Sciatic nerve (tissue), 2 donors: ENCODE results near the gene OR8U1. TPM values are rescaled to one million over a fixed set of nuclear protein-coding genes. Genes with fewer than 3 reads are reported as not detected.
A peak's percentile ranks its signal among the peaks of the same experiment; 100 is the strongest.
"Not testable (repeated sequence)": the region's sequence is repeated elsewhere in the genome, so short reads cannot be mapped to it uniquely, and the experiment has no call there.

ENCODE experiments used
- ATAC-seq: fragments of 200-7000 bp; cut with Tn5 transposase; one replicate; pipeline ENCODE4 v1.9.1; 2020; ENCODE audit warnings: mild to moderate bottlenecking, moderate library complexity
- DNase-seq: peaks from one replicate; pipeline ENCODE4 v3.0.0-alpha.2; 2020; ENCODE audit warnings: low spot score
- intact Hi-C: fragments of 100-400 bp; cut with DNase I; formaldehyde crosslinking; loops from one replicate; pipeline ENCODE4 v1.14.2; 2022
- total RNA-seq: library from RNA; stranded (reverse); fragmentation: NEBNext Ultra II Directional; extraction: Animal tissue kit (Norgen Biotek cat#: 25700); gene quantifications from one replicate; pipeline ENCODE4 v1.2.1, GENCODE V29; 2021
- donor health status: DM: no; HTN: no; CAD: no.
- donor health status: DM: no; HTN: no; CAD: no.

The OR8U1 gene
- not detected for total RNA-seq

DNA sequence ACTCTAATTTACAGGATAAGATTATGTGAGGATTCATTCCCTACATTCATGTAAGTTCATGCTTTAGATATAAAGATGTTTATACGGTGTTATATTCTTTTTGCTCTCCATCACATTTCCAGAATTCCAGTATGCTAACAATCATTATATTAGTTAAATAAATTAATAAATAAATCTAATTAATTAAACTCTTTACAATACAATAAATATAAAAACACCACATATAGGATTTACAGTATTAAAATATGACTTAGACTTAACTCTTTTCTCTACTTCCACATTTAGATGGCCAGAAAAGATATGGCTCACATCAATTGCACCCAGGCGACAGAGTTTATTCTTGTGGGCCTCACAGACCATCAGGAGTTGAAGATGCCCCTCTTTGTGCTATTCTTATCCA is at the start of gene OR8U1:
Gene OR8U1, plus strand, starts transcription at position 301 of the 400 bp plus-strand sequence. Its CDS starts 0 bp downstream, at position 301.
- DNase-seq = no peak
- intact Hi-C loops = no loop called here
- ATAC-seq = no peak

DNA sequence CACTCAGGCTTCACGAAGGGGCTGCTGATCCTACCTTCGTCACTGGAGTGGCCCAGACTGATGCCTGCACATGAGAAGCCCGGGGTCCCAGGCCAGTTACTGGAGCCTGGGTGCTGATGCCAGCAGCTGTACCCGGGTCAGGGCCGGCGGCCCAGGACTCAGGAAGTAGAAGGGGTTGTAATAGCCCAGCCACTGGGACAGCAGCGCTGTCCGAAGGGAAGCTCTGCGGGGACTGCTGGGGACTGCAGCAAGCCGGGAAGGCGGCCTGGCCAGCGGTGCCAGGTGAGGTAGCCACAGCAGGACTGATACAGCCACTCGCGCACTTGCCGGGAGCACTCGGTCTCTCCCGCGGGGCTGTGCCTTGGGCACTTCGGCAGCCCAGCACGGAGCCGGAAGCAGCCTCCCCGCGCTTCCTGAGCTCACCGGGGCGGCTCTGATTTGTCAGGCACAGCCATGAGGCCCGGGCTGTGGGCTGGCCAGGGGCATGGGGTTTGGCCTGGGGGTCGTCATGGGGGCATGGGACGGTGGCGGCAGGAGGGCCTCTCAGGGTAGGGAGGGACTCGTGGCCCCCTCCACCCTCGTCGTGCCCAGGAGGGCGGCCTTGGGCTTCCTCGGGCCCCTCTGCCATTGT is 43.4 kb upstream of the OR8U1 start:
- DNase-seq (no peak), ATAC-seq (peak; percentile 38)
- intact Hi-C loops = no loop called here

GRCh38 chr11:56333156-56333555 is 42.3 kb upstream of the OR8U1 start:
- DNase-seq (no peak), ATAC-seq (no peak)
- intact Hi-C loops = no loop called here

DNA sequence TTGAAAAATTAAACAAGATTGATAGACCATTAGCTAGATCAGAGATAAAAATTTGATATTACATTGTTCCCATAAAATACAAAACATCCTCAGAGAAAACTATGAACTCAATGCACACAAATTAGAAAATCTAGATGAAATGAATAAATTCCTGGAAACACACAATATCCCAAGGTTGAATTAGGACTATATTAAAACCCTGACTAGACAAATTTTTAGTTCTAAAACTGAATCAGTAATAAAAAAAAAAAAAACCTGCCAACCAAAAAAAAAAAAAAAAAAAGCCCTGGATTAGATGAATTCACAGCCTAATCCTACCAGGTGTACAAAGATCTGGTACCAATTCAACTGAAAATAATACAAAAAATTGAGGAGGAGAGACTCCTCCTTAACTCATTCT is 35.1 kb upstream of the OR8U1 start:
- DNase-seq (no peak), ATAC-seq (no peak)
- intact Hi-C loops = no loop called here

DNA sequence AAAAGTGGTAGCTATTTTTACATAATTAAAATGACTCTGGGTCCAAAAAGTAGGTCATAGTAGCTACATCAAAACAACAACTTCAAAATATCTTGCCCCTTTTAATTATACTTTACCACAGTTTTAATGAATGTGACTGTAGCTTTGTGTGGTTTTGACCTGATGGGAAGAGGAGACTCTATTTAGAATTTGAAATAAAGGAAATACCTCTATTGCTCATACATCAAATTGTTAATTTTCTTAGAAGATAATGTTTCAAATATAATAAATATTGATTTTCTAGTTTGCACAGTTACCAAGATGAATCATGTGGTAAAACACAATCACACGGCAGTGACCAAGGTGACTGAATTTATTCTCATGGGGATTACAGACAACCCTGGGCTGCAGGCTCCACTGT is 29.7 kb upstream of the OR8U1 start, which contains the start of gene OR8K1:
Gene OR8K1, plus strand, starts transcription at position 301 of the 400 bp plus-strand sequence. Its CDS starts 0 bp downstream, at position 301.
- intact Hi-C loops = no loop called here
- ATAC-seq = no peak
- DNase-seq = no peak

GRCh38 chr11:56353991-56354390 is 21.4 kb upstream of the OR8U1 start, which contains the start of gene OR8J1:
Gene OR8J1 (plus strand): TSS chr11:56354291. CDS start chr11:56360247, 5,956 bp downstream.
- DNase-seq (no peak), ATAC-seq (no peak)
- intact Hi-C loops = no loop called here

DNA sequence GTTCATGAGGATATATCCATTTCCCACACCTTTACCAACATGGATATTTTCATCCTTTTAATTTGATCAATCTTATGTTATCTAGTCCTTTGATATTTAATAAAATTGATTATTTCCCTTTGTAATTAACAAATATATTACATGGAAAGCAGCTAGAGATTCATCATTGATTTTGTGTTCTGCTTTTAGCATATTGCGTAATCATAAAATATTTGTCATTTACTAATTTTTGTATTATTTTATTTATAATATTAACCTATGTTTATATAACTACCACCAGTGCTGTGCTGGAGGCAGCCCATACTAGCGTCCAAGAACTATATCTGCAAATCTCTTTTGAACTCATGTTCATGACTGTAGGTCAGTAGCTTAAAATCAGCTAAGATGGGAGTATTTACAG is 4.7 kb downstream of the OR8U1 start:
- ATAC-seq (no peak), DNase-seq (no peak)
- intact Hi-C loops = no loop called here

DNA sequence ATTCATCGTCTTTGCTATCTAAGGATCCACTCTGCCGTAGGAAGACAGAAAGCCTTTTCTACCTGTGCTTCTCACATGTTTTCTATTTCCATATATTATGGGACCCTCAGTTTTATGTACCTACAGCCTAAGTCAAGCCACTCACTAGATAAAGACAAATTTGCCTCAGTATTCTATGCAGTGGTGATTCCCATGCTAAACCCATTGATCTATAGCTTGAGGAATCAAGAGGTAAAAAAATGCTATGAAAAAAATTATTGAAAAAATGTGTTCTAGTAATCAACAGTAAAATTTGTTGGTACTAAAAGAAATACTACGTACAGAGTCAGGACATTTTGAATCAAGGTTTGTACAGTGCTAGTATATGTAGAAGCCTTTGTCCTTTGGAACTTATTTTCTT is 19.0 kb downstream of the OR8U1 start:
- ATAC-seq = no peak
- intact Hi-C loops = no loop called here
- no peak for DNase-seq

- no peak for DNase-seq
- no peak for ATAC-seq
- intact Hi-C loops = no loop called here
Observed at GRCh38 chr11:56396047-56396446, 20.6 kb downstream of the OR8U1 start.

GRCh38 chr11:56401858-56402461 is 26.5 kb downstream of the OR8U1 start:
- DNase-seq, intact Hi-C loops, ATAC-seq: not testable (repeated sequence)

DNA sequence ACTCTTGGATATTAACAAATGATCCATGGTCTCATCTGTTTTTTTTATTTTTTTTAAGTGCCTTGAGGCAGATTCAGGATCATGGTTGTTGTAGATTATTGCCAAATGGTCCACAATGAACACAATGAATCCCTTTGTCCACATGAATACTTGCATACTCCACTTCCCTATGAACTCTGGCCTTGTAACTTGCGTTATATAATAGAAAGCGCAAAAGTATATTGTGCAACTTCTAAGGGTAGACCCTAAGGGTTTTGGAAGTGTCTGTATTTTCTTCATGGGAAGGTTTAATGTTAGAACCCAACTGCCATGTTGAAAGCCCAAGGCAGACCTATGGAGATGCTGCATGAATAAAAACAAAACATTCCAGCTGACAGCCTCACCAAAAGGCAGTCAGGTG is 29.0 kb downstream of the OR8U1 start:
- intact Hi-C loops = no loop called here
- DNase-seq (no peak), ATAC-seq (peak; percentile 73)

DNA sequence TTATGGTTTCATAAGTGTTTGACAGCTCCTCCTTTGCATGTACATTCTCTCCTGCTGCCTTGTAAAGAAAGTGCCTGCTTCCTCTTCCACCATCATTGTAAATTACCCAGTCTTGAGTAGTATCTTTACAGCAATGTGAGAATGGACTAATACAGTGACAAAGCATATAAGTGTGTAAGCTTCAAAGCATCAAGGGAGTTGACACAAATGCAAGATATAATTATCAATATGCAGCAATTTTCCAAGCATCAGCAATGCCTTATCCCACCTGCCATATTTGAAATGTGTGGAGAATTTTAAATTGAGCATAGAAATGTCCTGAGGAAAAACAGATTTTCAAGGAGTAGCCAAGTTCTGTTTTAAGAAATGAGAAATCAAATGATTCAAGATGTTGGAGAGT is 35.4 kb downstream of the OR8U1 start:
- DNase-seq (no peak), ATAC-seq (no peak)
- intact Hi-C loops = no loop called here

DNA sequence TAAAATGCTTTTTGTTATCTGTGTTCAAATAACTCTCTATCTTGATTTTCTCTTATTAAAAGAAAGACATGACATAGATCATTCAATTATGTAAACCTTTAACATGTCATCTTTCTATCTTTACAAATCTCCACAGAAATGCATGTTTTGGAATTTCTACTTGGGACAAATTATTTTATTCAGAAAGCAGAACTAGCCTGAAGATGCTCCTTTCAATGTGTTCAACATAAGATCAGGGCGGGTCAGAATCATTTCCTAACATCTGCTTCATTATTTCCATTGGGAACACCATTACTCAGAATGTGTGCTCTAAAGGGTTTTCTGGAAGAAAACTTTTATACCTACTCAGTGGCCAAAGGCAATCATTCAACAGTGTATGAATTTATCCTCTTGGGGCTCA is 37.0 kb downstream of the OR8U1 start, which contains the start of gene OR5AL1:
Gene OR5AL1, plus strand, starts transcription at position 301 of the 400 bp plus-strand sequence.
- no peak for ATAC-seq
- intact Hi-C loops = no loop called here
- no peak for DNase-seq

Other genes with a start within 250 kb of the OR8U1 start
- gene OR8J3, start 235.4 kb upstream of the OR8U1 start, total RNA-seq = not detected
- gene OR8K5, start 215.3 kb upstream of the OR8U1 start, total RNA-seq = not detected
- gene OR5J2, start 199.0 kb upstream of the OR8U1 start, total RNA-seq = not detected
- not detected for gene OR5T2, start 141.4 kb upstream of the OR8U1 start, total RNA-seq
- not detected for gene OR5T3, start 123.4 kb upstream of the OR8U1 start, total RNA-seq
- gene OR5T1, start 101.5 kb upstream of the OR8U1 start, total RNA-seq = not detected
- not detected for gene OR8H1, start 83.4 kb upstream of the OR8U1 start, total RNA-seq
- not detected for gene OR8K3, start 60.5 kb upstream of the OR8U1 start, total RNA-seq
- gene OR8K1, start 29.6 kb upstream of the OR8U1 start, total RNA-seq = not detected
- gene OR8J1, start 21.3 kb upstream of the OR8U1 start, total RNA-seq = not detected
- gene OR5AL1, start 37.1 kb downstream of the OR8U1 start, total RNA-seq = not detected
- not detected for gene OR5M3, start 97.7 kb downstream of the OR8U1 start, total RNA-seq
- gene OR5M8, start 115.7 kb downstream of the OR8U1 start, total RNA-seq = not detected
- gene OR5M11, start 167.6 kb downstream of the OR8U1 start, total RNA-seq = not detected
- gene OR5M10, start 202.1 kb downstream of the OR8U1 start, total RNA-seq = not detected
- not detected for gene OR5M1, start 239.2 kb downstream of the OR8U1 start, total RNA-seq